NCI-H345 treated with DMSO at 0.1 percent for 48 hours (cell line): ENCODE data around the gene ZNF597.
"Not testable (repeated sequence)": the region's sequence is repeated elsewhere in the genome, so short reads cannot be mapped to it uniquely, and the experiment has no call there.

Experiments
- DNase-seq: peaks from one replicate; lab custom pipeline; 2025; ENCODE audit not compliant: unreplicated experiment; lab: John Stamatoyannopoulos, UW

ZNF597 gene

GRCh38 chr16:3475604-3476375, 32.5 kb upstream of the ZNF597 start:
- no peak for DNase-seq

DNA sequence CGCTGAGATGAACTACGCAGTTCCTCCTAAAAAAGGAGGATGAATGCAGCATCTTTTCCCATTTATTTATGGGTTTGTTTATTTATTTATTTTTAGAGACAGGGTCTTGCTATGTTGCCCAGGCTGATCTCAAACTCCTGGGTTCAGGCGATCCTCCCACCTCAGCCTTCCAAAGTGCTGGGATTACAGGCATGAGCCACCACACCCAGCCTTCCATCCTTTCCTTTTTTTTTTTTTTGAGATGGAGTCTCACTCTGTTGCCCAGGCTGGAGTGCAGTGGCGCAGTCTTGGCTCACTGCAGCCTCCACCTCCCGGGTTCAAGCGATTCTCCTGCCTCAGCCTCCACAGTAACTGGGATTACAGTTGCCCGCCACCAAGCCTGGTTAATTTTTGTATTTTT, 31.6 kb upstream of the ZNF597 start:
- DNase-seq = not testable (repeated sequence)

DNA sequence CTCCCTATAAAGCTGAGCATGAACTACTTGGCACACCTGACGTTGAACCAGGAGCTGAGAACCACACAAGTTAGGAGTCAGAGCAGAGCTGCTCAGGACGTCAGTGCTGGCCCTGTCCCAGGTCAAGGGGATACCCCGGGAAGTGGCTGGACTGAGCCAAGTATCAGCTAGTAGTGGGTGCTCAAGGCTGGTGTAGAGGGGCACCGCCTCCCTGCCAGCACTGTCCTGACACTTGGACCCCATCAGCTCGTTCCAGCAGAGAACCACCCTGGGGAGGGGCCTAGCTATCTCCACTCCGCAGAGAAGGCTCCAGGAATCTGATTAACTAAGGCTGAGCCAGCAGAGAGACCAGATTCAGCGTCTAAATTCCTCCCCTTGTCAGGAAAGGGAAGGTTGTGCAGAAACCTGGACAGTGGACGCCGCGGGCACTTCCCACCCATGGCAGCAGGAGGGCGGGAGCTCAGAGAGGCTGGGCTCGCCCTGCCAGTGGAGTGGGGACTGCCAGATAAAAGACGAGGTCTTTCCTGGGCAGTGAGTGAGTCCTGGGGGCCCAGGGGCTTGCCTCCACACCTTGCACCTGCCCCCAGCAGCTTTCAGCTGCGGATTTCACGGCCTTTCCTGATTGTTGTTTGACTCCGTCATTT, 31.0 kb upstream of the ZNF597 start:
- no peak for DNase-seq

DNA sequence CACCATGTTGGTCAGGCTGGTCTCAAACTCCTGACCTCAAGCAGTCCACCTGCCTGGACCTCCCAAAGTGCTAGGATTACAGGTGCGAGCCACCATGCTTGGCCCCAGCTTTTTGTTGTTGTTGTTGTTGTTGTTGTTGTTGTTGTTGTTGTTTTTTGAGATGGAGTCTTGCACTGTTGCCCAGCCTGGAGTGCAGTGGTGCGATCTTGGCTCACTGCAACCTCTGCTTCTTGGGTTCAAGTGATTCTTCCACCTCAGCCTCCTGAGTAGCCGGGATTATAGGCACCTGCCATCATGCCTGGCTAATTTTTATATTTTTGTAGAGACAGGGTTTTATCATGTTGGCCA, 30.3 kb upstream of the ZNF597 start:
- DNase-seq = not testable (repeated sequence)

- DNase-seq = no peak
Measured at GRCh38 chr16:3472878-3473595, 29.7 kb upstream of the ZNF597 start.

DNA sequence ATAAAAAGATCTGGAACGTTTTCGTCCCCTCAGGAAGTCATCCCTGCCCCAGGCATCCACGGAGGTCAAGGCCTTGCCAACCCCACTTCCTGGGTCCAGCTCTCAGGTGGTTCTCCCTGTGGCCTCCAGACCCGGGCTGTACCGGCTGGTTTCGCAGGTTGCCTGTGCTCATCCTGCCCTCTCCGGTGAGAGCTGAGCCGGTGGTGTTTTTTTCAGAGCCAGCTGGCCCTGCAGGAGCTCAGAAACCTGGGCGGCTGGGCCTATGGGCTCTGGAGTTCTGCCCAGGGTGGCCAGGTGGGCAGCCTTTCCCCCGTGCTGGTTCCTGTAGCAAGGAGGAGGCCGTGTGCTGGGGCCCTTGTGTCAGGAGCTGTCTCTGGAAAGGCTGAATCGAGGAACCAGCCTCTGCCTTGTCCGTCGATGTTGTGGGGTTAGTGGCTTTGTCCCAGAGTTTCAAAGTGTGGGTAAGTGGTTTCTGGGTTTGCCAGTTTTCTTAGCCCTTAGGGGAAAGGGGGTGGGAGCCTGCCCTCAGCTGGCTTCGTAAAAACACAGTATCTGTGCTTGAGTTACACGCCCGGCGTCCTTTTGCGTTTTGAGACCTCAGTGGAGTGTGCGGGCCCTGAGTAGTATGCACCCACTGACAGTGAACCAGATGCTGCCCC, 28.3 kb upstream of the ZNF597 start:
- no peak for DNase-seq

DNA sequence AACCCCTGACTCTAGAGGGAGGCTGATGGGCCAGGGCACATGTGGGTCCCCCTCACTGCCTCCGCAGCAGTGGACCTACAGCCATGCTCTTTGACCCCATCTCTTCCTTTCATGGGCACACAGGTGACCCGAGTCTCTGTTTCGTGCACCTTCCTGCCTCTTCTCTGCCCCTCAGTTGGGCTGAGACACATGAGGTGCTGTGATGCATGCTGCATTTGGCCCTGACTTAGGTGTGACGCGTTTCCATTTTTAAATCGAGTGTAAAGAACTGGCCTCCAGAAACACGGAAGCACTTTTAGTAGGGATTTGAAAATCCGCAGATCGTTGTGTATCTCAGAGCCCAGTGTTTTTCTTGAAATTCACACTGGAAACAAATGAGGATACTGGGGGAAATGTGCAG, 27.4 kb upstream of the ZNF597 start:
- DNase-seq = no peak

GRCh38 chr16:3469736-3470135, 26.4 kb upstream of the ZNF597 start:
- no peak for DNase-seq

DNA sequence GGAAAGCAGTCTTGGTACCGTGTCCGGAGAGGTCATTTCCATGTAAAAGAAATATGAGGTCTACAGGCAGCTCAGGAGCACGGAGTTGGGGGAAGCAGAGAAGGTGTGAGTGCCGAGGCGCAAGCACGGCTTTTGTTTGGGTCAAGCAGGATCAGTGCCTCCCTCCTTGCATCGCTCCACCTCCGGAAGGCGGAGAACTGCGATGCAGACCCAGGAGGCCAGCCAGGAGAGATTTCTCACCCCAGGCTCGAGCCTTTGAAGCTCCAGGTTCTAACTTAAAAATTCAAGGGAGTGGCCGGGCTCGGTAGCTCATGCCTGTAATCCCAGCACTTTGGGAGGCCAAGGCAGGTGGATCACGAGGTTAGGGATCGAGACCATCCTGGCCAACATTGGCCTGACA, 25.2 kb upstream of the ZNF597 start:
- DNase-seq = no peak

DNA sequence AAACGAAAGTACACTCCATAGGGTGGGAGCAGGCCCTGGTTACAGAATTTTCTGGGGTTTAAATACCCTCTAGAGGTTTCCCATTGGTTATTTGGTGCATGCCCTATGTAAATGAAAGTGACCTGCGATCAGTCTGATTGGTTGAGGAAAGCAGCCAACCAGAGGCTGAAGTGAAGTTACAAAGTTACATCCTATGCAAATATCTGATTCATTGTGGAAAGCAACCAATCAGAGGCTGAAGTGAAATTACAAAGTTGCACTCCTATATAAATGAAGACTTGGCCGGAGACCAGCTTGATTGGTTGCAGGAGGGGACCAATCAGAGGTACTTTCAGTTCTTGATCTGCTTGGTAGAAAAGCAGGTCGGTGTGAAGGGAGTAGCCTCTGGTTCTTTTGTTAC, 24.6 kb upstream of the ZNF597 start:
- DNase-seq = no peak

- DNase-seq = no peak
Measured at GRCh38 chr16:3467182-3467581, 23.9 kb upstream of the ZNF597 start.

DNA sequence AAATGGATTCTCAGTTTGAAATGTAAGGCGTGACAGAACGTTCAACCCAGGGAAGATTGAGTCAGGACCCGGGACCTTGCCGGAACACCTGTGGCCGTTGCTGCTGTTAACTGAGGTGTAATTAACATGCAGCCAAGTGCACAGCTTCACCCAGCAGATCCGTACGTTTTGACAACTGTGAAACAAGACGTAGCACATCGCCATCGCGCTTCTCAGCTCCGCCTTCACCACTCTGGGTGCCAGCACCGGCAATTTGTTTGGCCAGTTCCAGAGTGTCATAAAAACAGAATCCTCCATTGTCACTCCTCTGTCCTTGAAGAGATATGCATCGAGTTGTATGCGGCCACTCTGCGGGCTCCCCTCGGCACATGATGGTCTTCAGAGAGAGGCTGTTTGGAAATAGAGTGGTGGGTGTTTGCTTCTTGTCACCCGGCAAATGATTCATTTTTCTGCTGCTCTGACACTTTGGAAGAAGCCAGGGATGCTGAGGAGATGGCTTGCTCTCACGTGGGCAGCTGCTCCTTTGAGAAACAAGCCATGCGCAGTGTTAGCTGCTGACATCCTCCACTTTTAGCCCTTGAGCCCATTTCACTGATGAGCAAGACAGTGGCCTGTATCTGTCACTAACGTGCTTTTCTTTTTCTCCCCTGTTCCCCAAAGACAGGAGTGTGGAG, 22.7 kb upstream of the ZNF597 start:
- no peak for DNase-seq

DNA sequence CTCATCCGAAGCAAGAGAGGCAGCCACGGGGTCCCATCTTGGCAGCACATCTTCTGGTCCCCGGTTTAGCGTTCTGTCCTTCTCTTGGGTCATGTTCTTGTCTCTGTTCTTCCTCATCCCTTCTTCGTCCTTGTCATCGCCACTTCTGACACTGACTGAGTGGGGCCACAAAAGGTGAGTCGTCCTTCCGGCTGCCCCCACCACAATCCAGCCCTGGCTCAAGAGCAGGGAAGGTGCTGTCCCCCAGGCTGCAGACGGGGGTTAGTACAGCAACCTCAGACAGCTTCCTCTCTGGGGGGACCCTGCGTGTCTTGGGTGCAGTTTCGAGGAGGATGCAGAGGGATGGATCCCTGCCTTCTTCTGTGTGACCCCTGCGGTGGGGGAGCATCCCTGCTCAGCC, 22.0 kb upstream of the ZNF597 start:
- no peak for DNase-seq

- DNase-seq = no peak
Measured at GRCh38 chr16:3461151-3461550, 17.8 kb upstream of the ZNF597 start.

DNA sequence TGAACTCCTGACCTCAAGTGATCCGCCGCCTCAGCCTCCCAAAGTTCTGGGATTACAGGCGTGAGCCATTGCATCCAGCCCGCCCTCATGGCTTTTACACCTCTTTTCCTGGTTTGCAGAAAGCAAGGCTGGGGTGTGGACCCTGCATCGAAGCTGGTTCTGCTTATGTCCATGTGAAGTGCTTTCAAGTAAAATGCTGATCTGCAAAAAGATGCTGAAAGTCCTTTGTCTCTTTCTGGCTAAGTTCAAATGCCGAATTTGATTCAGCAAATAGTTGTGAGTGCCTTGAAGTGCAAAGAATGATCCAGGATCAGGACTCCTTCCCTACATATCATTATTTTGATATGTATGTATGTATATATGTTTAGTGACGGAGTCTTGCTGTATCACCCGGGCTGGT, 17.3 kb upstream of the ZNF597 start:
- no peak for DNase-seq

GRCh38 chr16:3460121-3460520, 16.8 kb upstream of the ZNF597 start:
- no peak for DNase-seq

DNA sequence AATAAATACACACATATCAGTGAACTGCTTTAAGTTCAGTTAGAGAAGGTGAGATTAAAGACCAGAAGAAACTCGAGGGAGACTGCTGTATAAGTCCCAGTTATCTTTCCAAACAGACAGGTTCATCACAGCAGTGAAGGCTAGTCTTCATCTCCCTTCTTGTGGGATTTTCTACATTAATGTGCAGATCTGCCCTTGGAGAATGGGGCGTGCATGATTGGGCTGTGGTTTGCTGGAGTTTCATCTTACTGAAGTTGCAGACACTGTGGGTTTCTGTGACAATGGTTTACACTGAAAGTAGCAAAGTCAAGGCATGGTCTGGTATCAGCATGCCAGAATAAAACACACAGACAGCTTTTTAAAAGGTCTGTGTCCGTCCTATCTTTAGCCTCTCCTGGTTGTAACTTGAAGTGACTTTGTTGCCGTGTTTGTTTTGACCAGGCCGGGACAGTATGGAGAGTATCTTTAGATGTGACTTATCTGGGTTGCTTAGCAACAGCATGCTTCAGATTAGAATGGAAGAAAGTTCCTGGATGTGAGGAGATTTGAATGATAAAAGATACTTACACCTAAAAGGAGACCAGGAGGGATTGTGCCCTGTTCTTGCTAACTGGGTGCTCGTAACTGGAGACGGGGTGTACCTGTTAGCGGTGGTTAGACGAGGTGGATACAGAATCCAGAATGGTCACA, 16.2 kb upstream of the ZNF597 start:
- no peak for DNase-seq

DNA sequence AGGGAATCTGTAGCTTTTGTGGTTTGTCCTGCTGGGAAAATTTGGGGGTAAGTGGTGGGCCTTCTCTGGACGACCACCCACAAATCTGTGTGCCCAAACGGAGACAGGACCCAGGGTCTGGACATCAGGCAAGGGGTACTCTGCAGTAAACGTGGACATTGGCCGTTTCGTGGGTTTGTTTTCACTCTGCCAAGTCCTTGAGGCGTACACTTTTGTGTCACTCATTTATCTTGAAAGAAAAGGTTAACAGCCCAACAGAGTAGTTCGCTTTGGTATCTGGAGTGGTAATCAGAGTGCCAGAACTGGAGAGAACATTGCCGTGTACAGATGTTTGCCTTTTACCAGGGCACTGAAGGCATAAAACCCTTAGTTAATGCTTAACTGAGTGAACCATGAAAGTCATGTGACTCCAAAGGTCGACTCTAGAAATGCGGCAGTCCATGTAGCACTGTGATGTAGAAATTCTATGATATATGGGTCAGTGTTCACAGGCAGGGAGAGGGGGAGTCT, 15.6 kb upstream of the ZNF597 start:
- no peak for DNase-seq

DNA sequence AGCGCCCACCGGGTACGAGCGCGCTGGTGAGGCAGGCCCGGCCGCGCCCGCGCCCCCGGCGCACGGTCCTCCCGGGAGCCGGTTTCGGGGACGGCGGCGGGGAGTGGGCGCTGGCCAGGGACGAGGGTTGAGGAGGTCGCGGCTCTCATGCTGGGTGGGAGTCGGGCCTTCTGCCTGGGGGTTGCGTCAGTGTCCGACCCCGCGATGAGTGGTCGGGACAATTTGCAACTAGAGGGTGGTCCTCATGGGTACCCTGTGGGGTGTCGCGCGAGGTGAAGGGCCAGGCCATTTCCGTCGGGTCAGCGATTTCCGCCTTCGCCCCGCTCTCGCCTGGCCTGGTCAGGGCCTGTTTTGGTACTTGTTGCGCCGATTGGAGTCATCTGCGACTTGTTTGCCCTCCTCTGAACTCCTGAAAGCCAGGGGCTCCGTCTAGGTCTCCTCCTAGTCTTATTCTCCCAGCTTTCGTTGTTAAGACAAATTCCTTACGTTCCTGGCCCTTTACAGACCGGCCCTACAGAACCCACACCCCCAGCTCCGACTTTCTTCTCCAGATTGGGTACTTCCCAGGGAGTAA, 15.1 kb upstream of the ZNF597 start:
- no peak for DNase-seq
